GM21737 (cell line): ENCODE measurements around the gene CPLX4.
"Not testable (repeated sequence)": the region's sequence is repeated elsewhere in the genome, so short reads cannot be mapped to it uniquely, and the experiment has no call there.

Experiments used
- ATAC-seq: cut with Tn5 transposase; IDR thresholded peaks from one replicate; pipeline ENCODE4 v1.9.1; 2021; ENCODE audit warnings: mild to moderate bottlenecking, moderate library complexity; ENCODE audit not compliant: unreplicated experiment

CPLX4 gene

DNA sequence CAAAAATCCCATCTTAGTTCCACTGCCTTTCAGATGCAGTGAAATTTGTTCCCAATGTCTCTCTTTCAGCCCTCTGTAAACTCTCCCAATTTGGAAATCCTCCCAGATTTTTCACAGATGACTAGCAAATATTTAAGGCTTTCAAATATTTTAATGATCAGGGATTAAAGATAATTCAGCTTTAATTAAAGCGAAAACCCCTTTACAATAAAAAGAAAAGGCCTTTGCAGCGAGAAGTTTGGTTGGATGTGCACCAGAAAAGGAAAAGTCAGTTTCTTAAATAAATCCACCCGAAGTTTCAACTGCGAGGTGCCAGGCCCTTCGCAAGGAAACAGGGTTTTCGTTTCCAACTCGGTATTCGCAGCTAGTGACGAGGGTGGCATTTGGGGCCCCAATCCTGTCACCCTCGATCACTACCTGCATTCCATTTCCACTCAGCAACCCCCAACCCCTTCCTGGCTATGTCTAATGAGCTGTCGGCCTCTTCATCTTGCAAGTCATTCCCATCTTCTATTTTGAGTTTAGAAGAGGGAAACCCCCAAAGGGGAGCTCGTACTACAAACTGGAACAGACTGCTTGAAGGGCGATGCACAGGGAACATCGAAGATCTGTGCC, 46.7 kb downstream of the CPLX4 start:
- ATAC-seq, result no peak

DNA sequence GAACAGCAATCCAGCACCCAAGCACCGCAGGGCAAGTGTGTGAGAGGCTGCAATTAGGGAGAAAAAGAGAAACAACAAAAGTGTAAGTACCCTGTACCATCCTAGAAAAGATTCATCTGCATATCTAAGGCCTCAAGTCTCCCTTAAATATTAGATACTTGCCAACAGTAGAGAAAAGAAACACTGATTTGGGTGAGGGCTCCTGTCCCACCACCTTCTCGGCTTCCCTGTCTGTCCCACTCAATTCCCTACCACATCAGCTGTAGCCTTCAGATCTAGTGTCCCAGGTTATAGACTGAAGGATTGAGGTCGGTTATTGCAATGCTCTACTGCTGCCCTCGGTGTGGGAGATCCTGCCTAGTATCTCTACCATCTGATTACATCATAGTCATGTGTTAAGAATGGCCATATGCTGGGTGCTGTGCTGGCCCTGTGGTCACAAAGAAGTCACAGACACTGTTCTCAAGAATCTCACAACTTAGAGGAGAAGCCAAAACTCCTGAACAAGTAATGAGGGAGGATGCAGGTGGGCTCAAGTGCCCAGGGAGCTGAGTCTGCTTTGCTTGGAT, 47.7 kb downstream of the CPLX4 start:
- no peak for ATAC-seq

DNA sequence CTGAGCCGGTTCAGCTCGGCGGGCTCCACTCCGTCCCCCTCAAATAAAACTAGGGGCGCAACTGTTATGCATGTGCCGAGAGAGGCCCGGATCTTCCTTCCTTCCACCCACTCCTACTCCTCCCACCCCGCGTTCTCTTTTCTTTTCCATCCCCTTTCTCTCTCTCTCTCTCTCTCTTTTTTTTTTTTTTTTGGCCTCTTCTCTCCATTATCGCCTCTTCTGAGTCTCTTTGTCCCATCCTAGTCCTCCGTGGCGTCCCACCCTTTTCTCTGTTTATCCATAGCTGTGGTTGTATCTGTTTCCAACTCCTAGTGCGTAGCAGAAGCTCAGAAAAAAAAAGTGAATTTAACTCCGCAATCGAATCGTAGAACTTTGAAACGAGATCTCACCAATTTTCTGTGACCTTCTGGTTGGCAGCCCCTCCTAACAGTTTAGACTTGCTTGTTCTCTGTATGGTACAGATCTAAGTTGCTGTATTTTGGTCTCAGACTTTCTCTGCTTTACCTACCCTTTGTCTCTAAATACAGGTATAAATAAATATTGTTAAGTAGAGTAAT, 48.8 kb downstream of the CPLX4 start:
- no peak for ATAC-seq

DNA sequence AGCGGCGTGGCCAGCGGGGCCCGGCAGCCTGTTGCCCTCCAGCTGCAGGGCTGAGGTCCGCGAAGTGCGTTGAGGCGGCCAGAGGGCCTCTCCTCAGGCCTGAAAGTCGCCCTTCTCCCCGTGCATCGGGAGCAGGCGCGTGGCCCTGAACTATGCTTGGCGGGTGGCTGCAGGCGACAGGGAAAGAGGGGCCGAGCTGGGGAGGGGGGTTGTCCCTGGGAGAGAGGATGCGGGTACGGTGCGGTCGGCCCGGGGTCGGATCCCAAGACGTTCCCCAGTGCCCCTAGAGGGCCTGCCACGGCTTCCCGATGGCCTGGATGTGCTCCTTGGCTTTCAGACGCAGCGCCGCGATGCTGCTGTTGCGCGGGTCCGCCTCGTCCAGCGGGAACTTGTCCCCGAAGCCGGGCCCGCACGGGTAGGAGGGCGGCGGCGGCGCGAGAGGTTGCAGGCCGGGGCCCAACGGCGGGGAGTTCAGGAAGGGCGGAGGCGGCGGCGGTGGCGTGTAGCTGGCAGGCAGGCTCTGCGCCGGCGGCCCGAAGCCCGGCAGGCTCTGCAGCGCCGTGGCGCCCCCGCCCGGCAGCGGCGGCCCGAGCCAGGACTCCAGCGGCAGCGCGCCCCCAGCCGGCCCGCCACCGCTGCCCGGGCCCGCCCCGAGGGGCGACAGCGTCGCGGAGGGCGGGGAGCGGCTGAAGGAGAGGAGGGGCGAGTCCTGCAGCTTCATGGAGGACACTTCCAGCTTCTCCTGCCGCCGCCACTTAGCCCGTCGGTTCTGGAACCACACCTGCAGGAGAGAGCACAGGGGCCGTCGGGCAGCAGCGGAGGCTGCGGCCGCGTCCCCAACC, 49.5 kb downstream of the CPLX4 start:
- no peak for ATAC-seq

DNA sequence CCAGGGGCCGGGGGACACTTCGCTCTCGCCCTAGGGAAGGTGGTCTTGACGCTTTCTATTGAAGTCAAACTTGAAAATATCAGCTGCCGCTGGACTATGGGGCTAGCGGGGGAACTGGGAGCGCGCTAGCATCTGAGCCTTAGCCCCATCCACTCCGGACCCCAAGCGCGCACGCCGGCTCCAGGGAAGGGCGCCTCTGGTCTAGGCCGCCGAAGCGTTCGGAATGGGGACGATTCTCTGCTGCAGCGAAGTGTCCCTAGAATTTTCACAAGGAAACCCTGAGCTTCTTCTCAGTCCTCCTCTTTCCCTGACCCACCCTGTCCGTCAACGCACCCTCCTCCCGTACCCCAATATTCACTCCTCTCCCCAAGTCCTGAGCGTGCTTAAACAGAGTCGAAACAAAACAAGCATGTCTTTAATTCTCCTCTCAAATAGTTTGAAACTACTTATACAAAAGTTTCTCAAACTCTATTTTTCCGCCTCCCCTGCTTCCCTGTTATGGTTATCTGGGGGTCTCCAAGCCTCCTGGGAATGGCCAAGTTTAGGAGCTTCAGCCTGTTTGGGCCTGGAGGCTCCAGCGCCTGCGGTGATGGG, 50.2 kb downstream of the CPLX4 start:
- ATAC-seq, result no peak

DNA sequence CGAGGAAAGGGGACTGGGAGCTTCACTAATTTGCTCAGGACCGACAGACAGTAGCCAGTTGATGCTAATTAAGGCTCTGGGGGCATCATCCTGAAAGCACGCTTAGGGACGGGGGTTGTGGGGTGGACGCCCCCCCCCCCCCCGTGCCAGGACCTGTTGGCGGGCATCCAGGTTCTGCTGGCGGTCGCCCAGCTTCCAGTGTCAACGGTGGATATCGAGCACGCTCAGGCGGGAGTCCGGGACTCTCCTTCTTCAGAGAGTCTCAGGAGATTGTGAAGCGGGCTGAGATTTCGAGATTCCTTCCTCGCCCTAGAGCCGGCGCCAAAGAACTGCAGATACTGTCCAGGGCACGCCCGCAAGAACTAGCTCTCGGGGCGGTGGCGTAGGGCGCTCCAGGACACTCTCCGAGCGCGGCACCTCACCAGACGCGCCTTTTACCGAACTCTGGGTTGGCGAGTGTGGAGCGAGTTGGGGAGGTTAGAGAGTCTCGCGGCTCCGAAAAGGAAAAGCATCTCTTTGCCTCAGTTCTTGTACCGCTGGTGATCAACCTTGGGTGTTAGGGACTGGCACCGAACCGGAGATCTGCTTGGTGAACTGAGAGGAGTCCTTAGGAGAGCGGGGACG, 50.8 kb downstream of the CPLX4 start:
- no peak for ATAC-seq

DNA sequence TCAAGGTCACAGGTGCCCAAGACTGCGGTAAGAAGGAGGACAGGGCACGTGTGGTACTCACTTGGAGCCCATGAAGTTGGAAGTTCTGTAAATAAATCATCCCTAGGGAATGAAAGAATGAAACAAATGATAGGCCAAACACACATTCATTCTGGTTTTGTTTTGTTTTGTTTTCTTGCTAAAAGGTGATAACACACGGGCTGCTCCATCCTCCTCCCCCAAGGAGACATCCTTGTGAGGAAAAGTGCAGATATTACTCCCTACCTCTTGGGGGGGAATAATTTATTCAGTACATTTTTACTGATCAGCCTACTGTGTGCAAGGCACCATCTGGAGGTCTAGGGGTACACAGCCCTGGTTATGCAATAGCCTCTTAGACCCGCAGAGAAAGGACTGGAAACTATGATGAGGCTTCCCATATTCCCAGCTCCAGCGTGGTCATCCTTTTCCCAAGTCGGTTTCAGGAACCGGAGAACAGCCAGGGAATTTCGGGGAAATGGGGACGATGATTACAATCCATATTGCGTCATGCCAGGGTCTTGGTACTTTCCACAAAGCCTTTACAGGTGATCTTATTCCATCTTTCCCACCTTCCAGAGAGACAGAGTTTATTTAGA, 51.5 kb downstream of the CPLX4 start:
- no peak for ATAC-seq

DNA sequence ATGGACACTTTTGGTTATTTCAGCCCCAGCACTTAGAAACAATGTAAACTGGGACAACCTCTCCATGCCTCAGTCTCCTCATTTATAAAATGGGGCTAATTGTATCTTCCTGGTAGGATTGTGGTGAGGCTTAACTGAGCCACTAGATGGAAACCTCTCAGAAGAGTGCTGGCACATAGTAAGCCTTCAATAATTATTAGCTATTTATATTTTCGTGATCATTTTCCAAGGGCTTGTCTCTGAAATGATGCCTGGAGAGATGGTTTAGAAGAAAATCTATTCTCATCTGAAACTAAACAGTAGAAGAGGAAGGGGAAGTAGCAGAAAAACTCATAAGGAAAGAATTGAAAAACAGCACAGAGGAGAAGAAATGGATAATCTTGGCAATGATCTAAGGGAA, 52.0 kb downstream of the CPLX4 start:
- no peak for ATAC-seq

DNA sequence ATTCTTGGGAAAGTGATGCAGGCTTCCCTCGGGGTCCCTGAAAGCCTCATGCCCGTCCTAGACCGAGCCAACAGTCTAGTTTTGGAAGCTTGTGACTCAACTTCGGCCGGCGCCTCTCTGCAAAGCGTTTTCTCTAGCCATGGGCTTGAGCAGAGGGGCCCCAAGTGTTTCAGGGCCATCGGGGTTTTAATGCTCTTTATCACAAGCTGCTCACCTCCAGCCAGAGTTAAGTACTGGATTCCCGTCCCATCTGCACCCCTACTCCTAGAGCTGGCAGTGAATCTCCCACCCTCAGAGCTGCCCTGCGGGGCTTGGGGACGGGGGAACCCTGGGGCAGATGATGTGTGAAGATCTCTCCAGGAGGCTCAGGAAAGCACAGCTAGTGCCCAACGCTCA, 52.5 kb downstream of the CPLX4 start:
- no peak for ATAC-seq

DNA sequence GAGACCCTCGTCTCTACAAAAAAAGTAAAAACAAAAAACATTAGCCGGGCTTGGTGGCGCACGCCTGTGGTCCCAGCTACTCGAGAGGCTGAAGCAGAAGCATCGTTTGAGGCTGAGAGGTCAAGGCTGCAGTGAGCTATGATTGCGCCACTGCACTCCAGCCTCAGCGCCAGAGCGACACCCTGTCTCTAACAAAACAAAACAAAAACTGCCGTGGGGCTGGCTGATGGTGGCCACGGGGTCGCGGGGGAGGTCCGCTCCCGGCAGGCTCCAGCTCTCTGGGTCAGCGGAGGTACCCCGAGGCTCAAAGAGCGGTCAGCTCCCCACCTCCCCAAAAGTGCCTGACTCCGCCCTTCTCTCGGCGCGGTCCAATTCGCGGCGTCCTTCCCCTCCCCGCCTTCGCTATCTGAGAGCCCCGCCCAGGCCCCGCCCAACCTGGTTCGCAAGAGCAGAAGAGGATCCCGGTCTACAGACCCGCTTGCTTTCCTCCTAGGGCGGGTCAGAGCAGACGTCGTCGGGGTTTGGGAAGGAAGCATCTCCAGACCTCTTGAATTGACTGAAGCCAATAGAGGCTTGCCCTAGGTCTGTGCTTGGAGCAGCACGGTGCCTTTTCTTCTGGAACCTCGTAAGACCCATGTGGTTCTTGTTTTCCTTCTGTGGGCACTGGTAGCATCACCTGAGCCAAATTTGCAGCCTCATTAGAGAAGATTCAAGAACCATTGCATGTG, 53.0 kb downstream of the CPLX4 start:
- ATAC-seq, result no peak

DNA sequence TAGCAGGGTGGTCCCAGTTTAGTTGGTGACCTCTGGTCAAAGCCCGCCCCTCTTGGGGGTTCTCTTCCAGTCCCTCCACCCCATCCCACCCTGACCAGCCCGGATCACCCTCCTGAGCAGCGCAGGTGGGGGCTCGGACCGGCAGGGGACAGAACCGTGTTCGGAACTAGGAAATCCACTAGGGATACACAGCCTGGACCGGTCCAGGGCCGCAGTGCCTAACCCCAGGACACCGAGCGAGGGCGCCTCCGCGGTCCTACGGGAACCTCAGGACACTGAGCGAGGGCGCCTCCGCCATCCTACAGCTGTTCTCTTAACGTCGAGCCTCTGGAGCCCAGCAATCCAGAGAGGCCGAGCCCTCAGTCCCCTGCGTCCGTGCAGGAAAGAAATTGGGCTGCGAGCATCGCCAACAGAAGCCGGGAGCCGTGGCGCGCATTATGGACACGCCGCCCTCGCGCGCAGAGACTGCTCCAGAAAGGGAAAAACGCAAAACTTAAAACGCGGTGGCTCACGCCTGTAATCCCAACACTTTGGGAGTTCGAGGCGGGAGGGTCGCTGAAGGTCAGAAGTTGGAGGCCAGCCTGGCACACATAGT, 53.7 kb downstream of the CPLX4 start:
- no peak for ATAC-seq

DNA sequence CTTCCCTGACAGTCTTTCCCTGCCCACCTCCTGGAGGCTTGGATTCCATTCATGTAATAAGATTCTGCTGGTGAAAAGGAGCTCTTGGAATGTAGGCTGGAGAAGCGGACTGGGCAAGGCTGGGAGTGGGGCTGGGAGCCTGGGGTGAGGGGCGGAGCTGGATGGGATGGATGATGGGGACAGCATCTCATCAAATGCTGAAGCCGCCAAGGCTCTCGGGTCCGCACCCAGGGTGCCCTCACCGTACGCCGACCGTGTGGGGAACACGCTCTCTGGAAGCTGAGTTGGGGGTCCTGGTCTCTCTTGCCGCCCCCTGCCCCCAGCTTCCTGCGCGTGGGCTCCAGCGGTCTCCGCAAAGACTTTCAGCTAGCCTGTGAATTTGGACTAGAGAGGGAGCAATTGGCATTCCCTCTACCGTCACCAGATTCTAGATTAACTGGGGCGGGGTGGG, 54.3 kb downstream of the CPLX4 start:
- ATAC-seq, result no peak

DNA sequence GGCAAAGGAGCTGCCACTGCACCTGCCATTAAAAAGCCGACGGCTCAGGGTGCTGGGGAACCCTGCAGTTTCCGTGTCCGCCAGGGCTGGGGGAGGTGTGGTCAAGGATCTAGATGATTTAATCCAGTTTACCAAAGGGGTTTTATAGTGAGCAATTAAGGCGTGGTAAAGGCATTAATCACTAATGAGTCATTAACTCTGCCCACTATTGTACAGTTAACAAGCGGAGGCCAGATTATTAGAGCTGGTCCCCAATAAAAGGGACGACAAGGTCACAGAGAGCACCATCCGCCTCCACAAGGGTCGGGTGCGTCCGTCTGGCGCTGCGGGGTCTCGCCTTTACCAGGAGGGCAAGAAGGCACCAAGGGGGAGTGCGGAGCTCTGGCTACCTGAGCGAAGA, 54.8 kb downstream of the CPLX4 start:
- ATAC-seq, result no peak

DNA sequence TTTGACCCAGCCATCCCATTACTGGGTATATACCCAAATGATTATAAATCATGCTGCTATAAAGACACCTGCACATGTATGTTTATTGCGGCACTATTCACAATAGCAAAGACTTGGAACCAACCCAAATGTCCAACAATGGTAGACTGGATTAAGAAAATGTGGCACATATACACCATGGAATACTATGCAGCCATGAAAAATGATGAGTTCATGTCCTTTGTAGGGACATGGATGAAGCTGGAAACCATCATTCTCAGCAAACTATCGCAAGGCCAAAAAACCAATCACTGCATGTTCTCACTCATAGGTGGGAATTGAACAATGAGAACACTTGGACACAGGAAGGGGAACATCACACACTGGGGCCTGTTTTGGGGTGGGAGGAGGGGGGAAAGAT, 56.2 kb downstream of the CPLX4 start:
- ATAC-seq, result not testable (repeated sequence)

DNA sequence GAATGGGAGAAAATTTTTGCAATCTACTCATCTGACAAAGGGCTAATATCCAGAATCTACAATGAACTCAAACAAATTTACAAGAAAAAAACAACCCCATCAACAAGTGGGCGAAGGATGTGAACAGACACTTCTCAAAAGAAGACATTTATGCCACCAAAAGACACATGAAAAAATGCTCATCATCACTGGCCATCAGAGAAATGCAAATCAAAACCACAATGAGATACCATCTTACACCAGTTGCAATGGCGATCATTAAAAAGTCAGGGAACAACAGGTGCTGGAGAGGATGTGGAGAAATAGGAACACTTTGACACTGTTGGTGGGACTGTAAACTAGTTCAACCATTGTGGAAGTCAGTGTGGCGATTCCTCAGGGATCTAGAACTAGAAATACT, 56.6 kb downstream of the CPLX4 start:
- not testable (repeated sequence) for ATAC-seq

DNA sequence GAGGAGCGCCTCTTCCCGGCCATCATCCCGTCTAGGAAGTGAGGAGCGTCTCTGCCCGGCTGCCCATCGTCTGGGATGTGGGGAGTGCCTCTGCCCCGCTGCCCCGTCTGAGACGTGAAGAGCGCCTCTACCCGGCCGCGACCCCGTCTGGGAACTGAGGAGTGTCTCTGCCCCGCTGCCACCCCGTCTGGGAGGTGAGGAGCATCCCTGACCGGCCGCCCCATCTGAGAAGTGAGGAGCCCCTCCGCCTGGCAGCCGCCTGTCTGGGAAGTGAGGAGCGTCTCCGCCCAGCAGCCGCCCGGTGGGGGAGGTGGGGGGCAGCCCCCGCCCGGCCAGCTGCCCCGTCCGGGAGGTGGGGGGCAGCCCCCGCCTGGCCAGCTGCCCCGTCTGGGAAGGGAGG, 63.0 kb downstream of the CPLX4 start:
- not testable (repeated sequence) for ATAC-seq

DNA sequence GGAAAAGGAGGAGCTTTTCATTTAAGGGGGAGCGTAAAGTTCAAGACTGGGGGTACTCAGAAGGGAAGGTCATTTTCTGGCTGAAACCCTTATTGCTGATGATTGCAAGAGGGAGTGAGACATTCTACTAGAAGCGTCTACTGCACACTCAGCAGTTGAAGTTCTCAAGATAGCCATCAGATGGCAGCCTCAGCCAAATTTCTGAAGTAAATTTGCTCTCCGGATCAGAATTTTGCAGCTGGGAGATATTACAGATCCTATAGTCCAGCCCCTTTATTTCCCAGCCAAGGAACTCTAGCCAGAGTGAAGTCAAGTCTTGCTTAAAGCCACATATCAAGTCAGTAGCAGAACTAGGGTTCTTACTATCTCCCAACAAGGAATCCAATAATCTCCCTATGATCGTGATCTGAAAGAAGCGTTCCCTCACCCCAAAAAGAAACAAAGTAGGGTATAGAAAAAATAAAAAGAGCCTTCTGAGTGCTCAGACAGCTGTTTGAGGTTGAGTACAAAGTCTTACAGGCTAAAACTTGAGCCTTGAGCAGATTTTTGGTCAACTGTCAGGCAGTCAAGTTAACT, 69.2 kb downstream of the CPLX4 start:
- no peak for ATAC-seq

DNA sequence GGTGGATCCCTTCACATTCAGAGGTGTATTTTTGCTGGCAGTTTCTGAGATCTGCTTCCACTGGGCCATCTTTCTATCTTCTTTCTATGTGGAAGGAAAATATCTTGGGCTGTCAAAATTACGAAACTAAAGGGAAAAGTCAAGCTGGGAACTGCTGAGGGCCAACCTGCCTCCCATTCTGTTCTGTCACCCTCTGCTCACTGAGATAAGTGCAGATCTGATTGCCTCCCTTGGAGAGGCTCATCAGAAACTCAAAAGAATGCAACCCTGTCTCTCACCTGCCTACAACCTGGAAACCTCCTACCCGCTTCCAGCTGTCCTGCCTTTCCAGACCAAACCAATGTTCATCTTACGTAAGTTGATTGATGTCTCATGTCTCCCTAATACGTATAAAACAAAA, 71.7 kb downstream of the CPLX4 start:
- ATAC-seq, result no peak
